Right lobe of liver (tissue), 6 donors: ENCODE data around the gene NDOR1. TPM values are rescaled to one million over a fixed set of nuclear protein-coding genes. Genes with fewer than 3 reads are reported as not detected.

Experiments used
- ATAC-seq, 4 donors: fragments of 200-7000 bp; cut with Tn5 transposase; one replicate each; pipeline ENCODE4 v1.9.1; 2020; ENCODE audit warnings: mild to moderate bottlenecking in 4 of 4, moderate library complexity in 4 of 4
- DNase-seq, 3 donors: peaks; one replicate each; pipeline ENCODE4 v3.0.0-alpha.2; 2020
- H3K27ac ChIP-seq, 3 donors: fragments of 200-600 bp; one replicate each; pipeline ENCODE4 v1.8.0; 2022
- H3K27me3 ChIP-seq, 2 donors: fragments of 200-600 bp; one replicate each; pipeline ENCODE4 v1.8.0; 2022
- H3K36me3 ChIP-seq, 4 donors: fragments of 200-600 bp; sonication (generic) in 1 of 4; one replicate each; pipeline versions ENCODE4 v1.5.1 to v1.8.0; 2017 to 2022; ENCODE audit warnings: control low read depth in 1 of 4
- H3K4me1 ChIP-seq, 4 donors: fragments of 200-600 bp; sonication (generic) in 1 of 4; one replicate each; pipeline versions ENCODE4 v1.5.1 to v1.8.0; 2017 to 2022; ENCODE audit warnings: control low read depth in 1 of 4
- H3K4me3 ChIP-seq, 3 donors: fragments of 200-600 bp; one replicate each; pipeline ENCODE4 v1.8.0; 2022
- H3K9me3 ChIP-seq, 4 donors: fragments of 200-600 bp; sonication (generic) in 1 of 4; one replicate each; pipeline versions ENCODE4 v1.5.1 to v1.8.0; 2017 to 2022; ENCODE audit warnings: control low read depth in 1 of 4
- CTCF ChIP-seq, 4 donors: fragments of 200-600 bp in 3 of 4; fragments of 450-650 bp in 1 of 4; IDR thresholded peaks; one replicate each; pipeline versions ENCODE4 v1.5.1 to v1.8.0; 2016 to 2022; ENCODE audit warnings: antibody characterized with exemption in 4 of 4, mild to moderate bottlenecking in 2 of 4
- POLR2A ChIP-seq: fragments of 450-650 bp; IDR thresholded peaks from one replicate; pipeline ENCODE4 v1.6.1; 2017; ENCODE audit warnings: antibody characterized with exemption, mild to moderate bottlenecking
- WGBS: methylation state at CpG from one replicate; pipeline ENCODE4 v1.1.6; 2018; ENCODE audit warnings: low coverage, low lambda C conversion rate; ENCODE audit not compliant: insufficient coverage; ENCODE audit errors: missing lambda C conversion rate; 5-methylcytosine and 5-hydroxymethylcytosine counted together
- intact Hi-C, 2 donors: fragments of 100-400 bp; cut with DNase I; formaldehyde crosslinking; loops; one replicate each; pipeline versions ENCODE4 v1.11.2 to v1.14.1; 2022
- total RNA-seq, 6 experiments: library from RNA; depleted of rRNA in 2 of 6; stranded (reverse); fragments of >200 nt in 2 of 6; fragmentation: NEBNext Ultra II Directional in 3 of 6; extraction: Animal tissue kit (Norgen Biotek cat#: 25700) in 3 of 6; gene quantifications; one replicate each; pipeline versions ENCODE4 v1.1.0 to v1.2.4, GENCODE V29; 2016 to 2023
- donor health status: DM: no; HTN: yes; CAD: no.
- donor health status: DM: no; HTN: no; CAD: no.
- donor health status: DM: no; HTN: no; CAD: no.
- donor health status: DM: no; HTN: yes; CAD: no.
- donor health status: DM: no; HTN: yes; CAD: no.

NDOR1 gene
- total RNA-seq, 6 experiments from 2014 or later, result 4.7 to 9.6 (median 7.4) TPM

GRCh38 chr9:137214620-137215019, 9.1 kb downstream of the NDOR1 start:
- DNase-seq, result no peak
- 80% methylated on average over 1 of the region's 19 CpGs for WGBS

GRCh38 chr9:137215196-137215986, 9.9 kb downstream of the NDOR1 start:
- H3K27me3 ChIP-seq, result no peaks in the 10 kb centered on the region
- DNase-seq (no peak), ATAC-seq (no peak)
- H3K9me3 ChIP-seq, result no peaks in the 10 kb centered on the region
- intact Hi-C loops, result no loop called here
- H3K4me1 ChIP-seq, result no peaks in the 10 kb centered on the region
- no peak overlapping the region for H3K27ac ChIP-seq
- no CpG with 5 or more reads among the region's 22 CpGs for WGBS
- TF ChIP-seq POLR2A (no peak), CTCF (IDR thresholded peaks at IDR 0.05) (no peak)
- H3K4me3 ChIP-seq, result no peak overlapping the region
- H3K36me3 ChIP-seq, result no peaks in the 10 kb centered on the region

More at GRCh38 chr9:137214620-137215019, 9.1 kb downstream of the NDOR1 start:
- intact Hi-C loops, result no loop called here
- Histone ChIP-seq H3K4me1 (no peaks in the 10 kb centered on the region), H3K36me3 (no peaks in the 10 kb centered on the region), H3K27me3 (no peaks in the 10 kb centered on the region), H3K27ac (no peak overlapping the region), H3K4me3 (no peak overlapping the region), H3K9me3 (no peaks in the 10 kb centered on the region)
- ATAC-seq, result no peak
- TF ChIP-seq POLR2A (no peak), CTCF (IDR thresholded peaks at IDR 0.05) (no peak)

DNA sequence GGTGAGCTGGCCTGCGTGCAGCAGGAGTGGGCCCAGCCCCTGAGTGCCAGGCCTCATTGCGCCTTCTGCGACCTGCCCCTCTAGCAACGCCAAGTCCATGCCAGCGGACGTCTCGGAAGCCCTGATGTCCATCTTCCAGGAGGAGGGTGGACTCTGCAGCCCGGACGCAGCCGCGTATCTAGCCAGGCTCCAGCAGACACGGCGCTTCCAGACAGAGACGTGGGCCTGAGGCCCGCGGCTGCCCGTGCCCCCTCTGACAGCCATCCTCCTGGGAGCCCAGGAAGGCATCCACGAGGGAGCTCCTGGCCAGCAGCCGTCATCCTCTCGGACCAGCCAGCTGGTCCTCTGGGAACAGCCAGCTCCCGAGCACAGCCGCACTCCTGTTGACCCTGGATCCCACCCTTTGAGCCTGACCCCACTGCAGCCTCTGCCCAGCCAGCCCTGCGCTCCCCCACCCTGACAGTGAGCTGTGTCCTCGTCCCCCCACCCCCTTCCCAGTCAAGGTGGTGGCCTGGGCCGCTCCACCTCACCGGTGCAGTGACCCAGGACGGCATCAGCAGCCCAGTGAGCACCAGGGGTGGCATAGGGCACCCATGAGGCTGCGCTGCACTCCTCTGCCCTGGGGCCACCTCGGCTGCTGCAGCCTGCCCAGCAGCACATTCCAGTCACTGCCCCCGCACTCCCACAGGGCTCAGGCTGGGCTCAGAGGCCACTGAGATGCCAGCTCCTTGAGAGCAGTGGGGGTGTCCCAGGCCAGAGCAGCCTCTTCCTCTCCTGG, 10.9 kb downstream of the NDOR1 start:
- DNase-seq (no peak), ATAC-seq (no peak)
- no peak for TF ChIP-seq CTCF (IDR thresholded peaks at IDR 0.05)
- no peak for TF ChIP-seq POLR2A
- Histone ChIP-seq H3K27me3 (no peaks in the 10 kb centered on the region), H3K27ac (no peak overlapping the region), H3K36me3 (no peaks in the 10 kb centered on the region), H3K4me1 (peaks cover 0 to under 1% (median 0%) of the 10 kb centered on the region in 4 donors), H3K9me3 (no peaks in the 10 kb centered on the region), H3K4me3 (no peak overlapping the region)
- no CpG with 5 or more reads among the region's 30 CpGs for WGBS
- intact Hi-C loops, result no loop called here

- H3K4me3 ChIP-seq, result peak overlapping the region in 2 of 3 donors; percentile 17 to 29
- no peaks in the 10 kb centered on the region for H3K36me3 ChIP-seq
- ATAC-seq (peak; percentile 29 to 61 (median 44)), DNase-seq (peak in 1 of 3 donors; percentile 70)
- TF ChIP-seq CTCF (IDR thresholded peaks at IDR 0.05) (no peak), POLR2A (no peak)
- intact Hi-C loops, result no loop called here
- no peak overlapping the region for H3K27ac ChIP-seq
- peaks cover 0 to 5% (median 0%) of the 10 kb centered on the region in 4 donors for H3K4me1 ChIP-seq
- H3K27me3 ChIP-seq, result no peaks in the 10 kb centered on the region
- no peaks in the 10 kb centered on the region for H3K9me3 ChIP-seq
- 77% methylated on average over 10 of the region's 36 CpGs for WGBS
Observed at GRCh38 chr9:137217276-137218211, 12.0 kb downstream of the NDOR1 start.
